SK-N-SH treated with all-trans-retinoic acid at 6 μM for 48 hours (cell line): ENCODE results near the gene DTNA.

Experiments used
- ATAC-seq: fragments of 200-7000 bp; cut with Tn5 transposase; 3 replicates; pipeline ENCODE4 v1.9.1; 2020; ENCODE audit warnings: mild to moderate bottlenecking, moderate library complexity
- ARNTL ChIP-seq: fragments of 450-650 bp; formaldehyde crosslinking; IDR thresholded peaks from 2 replicates; pipeline ENCODE4 v1.5.0; 2020; ENCODE audit warnings: low read depth, mild to moderate bottlenecking, moderate library complexity, borderline replicate concordance
- BACH2 ChIP-seq: fragments of 250-450 bp; sonication (Bioruptor Pico); IDR thresholded peaks from 2 replicates; pipeline ENCODE4 v1.9.0; 2021; ENCODE audit warnings: mild to moderate bottlenecking, borderline replicate concordance
- CREB5 ChIP-seq: fragments of 250-450 bp; sonication (Bioruptor Pico); IDR thresholded peaks from 2 replicates; pipeline ENCODE4 v1.5.1; 2020; ENCODE audit warnings: low read depth, mild to moderate bottlenecking, moderate library complexity
- CSDC2 ChIP-seq: fragments of 250-450 bp; sonication (Bioruptor Pico); IDR thresholded peaks from 2 replicates; pipeline ENCODE4 v1.5.0; 2020; ENCODE audit warnings: mild to moderate bottlenecking, moderate library complexity
- ESRRG ChIP-seq: fragments of 250-450 bp; sonication (Bioruptor Pico); IDR thresholded peaks from 2 replicates; pipeline ENCODE4 v1.6.1; 2021; ENCODE audit warnings: mild to moderate bottlenecking
- GLIS3 ChIP-seq: fragments of 250-450 bp; sonication (Bioruptor Pico); IDR thresholded peaks from 2 replicates; pipeline ENCODE4 v1.5.0; 2020; ENCODE audit warnings: mild to moderate bottlenecking, moderate library complexity
- ISL1 ChIP-seq: fragments of 250-450 bp; sonication (Bioruptor Pico); IDR thresholded peaks from 2 replicates; pipeline ENCODE4 v2.1.2; 2022; ENCODE audit warnings: mild to moderate bottlenecking, moderate library complexity
- PPARA ChIP-seq: fragments of 250-450 bp; sonication (Bioruptor Pico); IDR thresholded peaks from 2 replicates; pipeline ENCODE4 v1.5.0; 2020; ENCODE audit warnings: mild to moderate bottlenecking, borderline replicate concordance
- RARB ChIP-seq: fragments of 250-450 bp; sonication (Bioruptor Pico); IDR thresholded peaks from 2 replicates; pipeline ENCODE4 v1.8.0; 2021; ENCODE audit warnings: mild to moderate bottlenecking, moderate library complexity
- SNAI2 ChIP-seq: fragments of 250-450 bp; sonication (Bioruptor Pico); IDR thresholded peaks from 2 replicates; pipeline ENCODE4 v1.5.0; 2020; ENCODE audit warnings: mild to moderate bottlenecking, moderate library complexity
- TCF4 ChIP-seq: fragments of 250-450 bp; sonication (Bioruptor Pico); IDR thresholded peaks from 2 replicates; pipeline ENCODE4 v1.8.0; 2021; ENCODE audit warnings: mild to moderate bottlenecking, moderate library complexity, borderline replicate concordance
- TOX ChIP-seq: fragments of 250-450 bp; sonication (Bioruptor Pico); IDR thresholded peaks from 2 replicates; pipeline ENCODE4 v1.8.0; 2021; ENCODE audit warnings: mild to moderate bottlenecking, moderate library complexity, borderline replicate concordance
- ZC3H10 ChIP-seq: fragments of 250-450 bp; sonication (Bioruptor Pico); IDR thresholded peaks from 2 replicates; pipeline ENCODE4 v1.5.1; 2021; ENCODE audit warnings: mild to moderate bottlenecking, moderate library complexity
- ZFP3 ChIP-seq: fragments of 250-450 bp; sonication (Bioruptor Pico); IDR thresholded peaks from 2 replicates; pipeline ENCODE4 v1.5.0; 2020; ENCODE audit warnings: mild to moderate bottlenecking, moderate library complexity
- ZFP30 ChIP-seq: fragments of 450-650 bp; formaldehyde crosslinking; IDR thresholded peaks from 2 replicates; pipeline ENCODE4 v1.5.0; 2022; ENCODE audit warnings: mild to moderate bottlenecking, moderate library complexity
- ZNF565 ChIP-seq: fragments of 450-650 bp; formaldehyde crosslinking; conservative IDR thresholded peaks from 2 replicates; pipeline ENCODE4 v1.5.0; 2020; ENCODE audit warnings: low read depth, mild to moderate bottlenecking, moderate library complexity
- ZNF70 ChIP-seq: fragments of 450-650 bp; formaldehyde crosslinking; IDR thresholded peaks from 2 replicates; pipeline ENCODE4 v1.5.0; 2020; ENCODE audit warnings: mild to moderate bottlenecking, moderate library complexity
- TF ChIP-seq, protein P1 (sequence below): fragments of 250-450 bp; sonication (Bioruptor Pico); IDR thresholded peaks from 2 replicates; pipeline ENCODE4 v1.5.0; 2020; ENCODE audit warnings: mild to moderate bottlenecking, moderate library complexity
- TF ChIP-seq, protein P2 (sequence below): fragments of 250-450 bp; sonication (Bioruptor Pico); IDR thresholded peaks from 2 replicates; pipeline ENCODE4 v1.8.0; 2021; ENCODE audit warnings: low read depth, mild to moderate bottlenecking, moderate library complexity, borderline replicate concordance
- TF ChIP-seq, protein P3 (sequence below): fragments of 250-450 bp; sonication (Bioruptor Pico); IDR thresholded peaks from 2 replicates; pipeline ENCODE4 v1.5.1; 2021; ENCODE audit warnings: mild to moderate bottlenecking, moderate library complexity
- TF ChIP-seq, protein P4 (sequence below): fragments of 250-450 bp; sonication (Bioruptor Pico); IDR thresholded peaks from 2 replicates; pipeline ENCODE4 v1.8.0; 2020; ENCODE audit warnings: mild to moderate bottlenecking, moderate library complexity, borderline replicate concordance

DTNA gene

DNA sequence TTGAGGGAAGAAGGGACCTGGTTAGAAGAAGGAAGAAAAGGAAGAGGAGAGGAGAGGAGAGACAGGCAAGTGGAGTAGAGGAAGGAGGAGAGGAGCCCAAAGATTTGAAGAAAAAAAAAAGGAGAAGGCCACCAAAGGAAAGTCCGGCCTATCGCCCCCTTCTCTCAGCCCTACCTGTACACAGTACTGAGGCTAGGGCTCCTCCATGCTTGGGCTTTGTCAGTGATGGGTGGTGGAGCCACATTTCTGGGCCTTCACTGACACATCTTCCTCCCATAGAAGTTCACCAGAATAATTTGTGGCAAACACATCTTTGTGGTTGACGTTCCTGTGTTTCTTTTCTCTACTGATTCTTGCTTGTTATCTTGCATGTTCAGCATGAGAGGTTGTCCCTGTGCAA is 125.4 kb downstream of the DTNA start:
- no peak for ATAC-seq
- TF ChIP-seq RARB (CRISPR knock-in tag) (no peak), ARNTL (no peak), ZFP30 (CRISPR knock-in tag) (no peak), BACH2 (CRISPR knock-in tag) (no peak)

GRCh38 chr18:34837769-34838272 is 127.7 kb downstream of the DTNA start:
- TF ChIP-seq, protein P1, sequence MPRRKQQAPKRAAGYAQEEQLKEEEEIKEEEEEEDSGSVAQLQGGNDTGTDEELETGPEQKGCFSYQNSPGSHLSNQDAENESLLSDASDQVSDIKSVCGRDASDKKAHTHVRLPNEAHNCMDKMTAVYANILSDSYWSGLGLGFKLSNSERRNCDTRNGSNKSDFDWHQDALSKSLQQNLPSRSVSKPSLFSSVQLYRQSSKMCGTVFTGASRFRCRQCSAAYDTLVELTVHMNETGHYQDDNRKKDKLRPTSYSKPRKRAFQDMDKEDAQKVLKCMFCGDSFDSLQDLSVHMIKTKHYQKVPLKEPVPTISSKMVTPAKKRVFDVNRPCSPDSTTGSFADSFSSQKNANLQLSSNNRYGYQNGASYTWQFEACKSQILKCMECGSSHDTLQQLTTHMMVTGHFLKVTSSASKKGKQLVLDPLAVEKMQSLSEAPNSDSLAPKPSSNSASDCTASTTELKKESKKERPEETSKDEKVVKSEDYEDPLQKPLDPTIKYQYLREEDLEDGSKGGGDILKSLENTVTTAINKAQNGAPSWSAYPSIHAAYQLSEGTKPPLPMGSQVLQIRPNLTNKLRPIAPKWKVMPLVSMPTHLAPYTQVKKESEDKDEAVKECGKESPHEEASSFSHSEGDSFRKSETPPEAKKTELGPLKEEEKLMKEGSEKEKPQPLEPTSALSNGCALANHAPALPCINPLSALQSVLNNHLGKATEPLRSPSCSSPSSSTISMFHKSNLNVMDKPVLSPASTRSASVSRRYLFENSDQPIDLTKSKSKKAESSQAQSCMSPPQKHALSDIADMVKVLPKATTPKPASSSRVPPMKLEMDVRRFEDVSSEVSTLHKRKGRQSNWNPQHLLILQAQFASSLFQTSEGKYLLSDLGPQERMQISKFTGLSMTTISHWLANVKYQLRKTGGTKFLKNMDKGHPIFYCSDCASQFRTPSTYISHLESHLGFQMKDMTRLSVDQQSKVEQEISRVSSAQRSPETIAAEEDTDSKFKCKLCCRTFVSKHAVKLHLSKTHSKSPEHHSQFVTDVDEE (CRISPR knock-in tag): no peak
- no peak for TF ChIP-seq PPARA (CRISPR knock-in tag)
- TF ChIP-seq SNAI2 (CRISPR knock-in tag): no peak
- TF ChIP-seq ZC3H10 (CRISPR knock-in tag): no peak
- TF ChIP-seq TOX: no peak
- no peak for TF ChIP-seq ESRRG (CRISPR knock-in tag)
- no peak for ATAC-seq

DNA sequence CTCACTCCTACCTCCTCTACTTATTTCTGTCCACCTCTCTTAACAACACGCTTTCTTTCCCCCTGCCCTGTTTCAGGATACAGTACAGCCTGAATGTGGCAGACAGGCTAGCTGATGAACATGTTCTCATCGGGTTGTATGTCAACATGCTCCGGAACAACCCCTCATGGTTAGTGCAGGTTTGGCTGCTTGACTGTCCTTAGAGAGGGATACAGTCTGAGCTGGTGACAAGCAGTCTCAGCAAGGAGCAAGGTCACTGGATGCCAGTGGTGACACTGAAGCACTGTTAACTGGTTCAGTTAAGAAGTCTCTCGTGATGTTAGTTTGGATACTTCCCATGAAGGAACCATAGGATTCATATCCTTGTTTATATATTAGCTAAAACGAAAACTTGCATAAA is 128.6 kb downstream of the DTNA start:
- no peak for ATAC-seq
- no peak for TF ChIP-seq ZFP3 (CRISPR knock-in tag)
- TF ChIP-seq ZNF70 (CRISPR knock-in tag): no peak
- TF ChIP-seq ZNF565 (CRISPR knock-in tag): no peak
- TF ChIP-seq, protein P2, sequence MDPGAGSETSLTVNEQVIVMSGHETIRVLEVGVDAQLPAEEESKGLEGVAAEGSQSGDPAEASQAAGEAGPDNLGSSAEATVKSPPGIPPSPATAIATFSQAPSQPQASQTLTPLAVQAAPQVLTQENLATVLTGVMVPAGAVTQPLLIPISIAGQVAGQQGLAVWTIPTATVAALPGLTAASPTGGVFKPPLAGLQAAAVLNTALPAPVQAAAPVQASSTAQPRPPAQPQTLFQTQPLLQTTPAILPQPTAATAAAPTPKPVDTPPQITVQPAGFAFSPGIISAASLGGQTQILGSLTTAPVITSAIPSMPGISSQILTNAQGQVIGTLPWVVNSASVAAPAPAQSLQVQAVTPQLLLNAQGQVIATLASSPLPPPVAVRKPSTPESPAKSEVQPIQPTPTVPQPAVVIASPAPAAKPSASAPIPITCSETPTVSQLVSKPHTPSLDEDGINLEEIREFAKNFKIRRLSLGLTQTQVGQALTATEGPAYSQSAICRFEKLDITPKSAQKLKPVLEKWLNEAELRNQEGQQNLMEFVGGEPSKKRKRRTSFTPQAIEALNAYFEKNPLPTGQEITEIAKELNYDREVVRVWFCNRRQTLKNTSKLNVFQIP (CRISPR knock-in tag): no peak
- TF ChIP-seq ZC3H10 (CRISPR knock-in tag): no peak
- TF ChIP-seq, protein P3, sequence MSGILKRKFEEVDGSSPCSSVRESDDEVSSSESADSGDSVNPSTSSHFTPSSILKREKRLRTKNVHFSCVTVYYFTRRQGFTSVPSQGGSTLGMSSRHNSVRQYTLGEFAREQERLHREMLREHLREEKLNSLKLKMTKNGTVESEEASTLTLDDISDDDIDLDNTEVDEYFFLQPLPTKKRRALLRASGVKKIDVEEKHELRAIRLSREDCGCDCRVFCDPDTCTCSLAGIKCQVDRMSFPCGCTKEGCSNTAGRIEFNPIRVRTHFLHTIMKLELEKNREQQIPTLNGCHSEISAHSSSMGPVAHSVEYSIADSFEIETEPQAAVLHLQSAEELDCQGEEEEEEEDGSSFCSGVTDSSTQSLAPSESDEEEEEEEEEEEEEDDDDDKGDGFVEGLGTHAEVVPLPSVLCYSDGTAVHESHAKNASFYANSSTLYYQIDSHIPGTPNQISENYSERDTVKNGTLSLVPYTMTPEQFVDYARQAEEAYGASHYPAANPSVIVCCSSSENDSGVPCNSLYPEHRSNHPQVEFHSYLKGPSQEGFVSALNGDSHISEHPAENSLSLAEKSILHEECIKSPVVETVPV: no peak
- TF ChIP-seq ESRRG (CRISPR knock-in tag): no peak
- no peak for TF ChIP-seq RARB (CRISPR knock-in tag)
- TF ChIP-seq, protein P1 (CRISPR knock-in tag): no peak
- TF ChIP-seq, protein P4, sequence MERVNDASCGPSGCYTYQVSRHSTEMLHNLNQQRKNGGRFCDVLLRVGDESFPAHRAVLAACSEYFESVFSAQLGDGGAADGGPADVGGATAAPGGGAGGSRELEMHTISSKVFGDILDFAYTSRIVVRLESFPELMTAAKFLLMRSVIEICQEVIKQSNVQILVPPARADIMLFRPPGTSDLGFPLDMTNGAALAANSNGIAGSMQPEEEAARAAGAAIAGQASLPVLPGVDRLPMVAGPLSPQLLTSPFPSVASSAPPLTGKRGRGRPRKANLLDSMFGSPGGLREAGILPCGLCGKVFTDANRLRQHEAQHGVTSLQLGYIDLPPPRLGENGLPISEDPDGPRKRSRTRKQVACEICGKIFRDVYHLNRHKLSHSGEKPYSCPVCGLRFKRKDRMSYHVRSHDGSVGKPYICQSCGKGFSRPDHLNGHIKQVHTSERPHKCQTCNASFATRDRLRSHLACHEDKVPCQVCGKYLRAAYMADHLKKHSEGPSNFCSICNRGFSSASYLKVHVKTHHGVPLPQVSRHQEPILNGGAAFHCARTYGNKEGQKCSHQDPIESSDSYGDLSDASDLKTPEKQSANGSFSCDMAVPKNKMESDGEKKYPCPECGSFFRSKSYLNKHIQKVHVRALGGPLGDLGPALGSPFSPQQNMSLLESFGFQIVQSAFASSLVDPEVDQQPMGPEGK (CRISPR knock-in tag): no peak
- TF ChIP-seq CSDC2 (CRISPR knock-in tag): no peak
- no peak for TF ChIP-seq ARNTL
- no peak for TF ChIP-seq ISL1 (CRISPR knock-in tag)
- no peak for TF ChIP-seq CREB5 (CRISPR knock-in tag)
- TF ChIP-seq TCF4: no peak
- no peak for TF ChIP-seq GLIS3 (CRISPR knock-in tag)
- no peak for TF ChIP-seq PPARA (CRISPR knock-in tag)
